Adrenal gland (tissue), 5 donors: ENCODE results near the gene CASP4.

Experiments
- CTCF ChIP-seq, 6 experiments: fragments of 450-650 bp in 4 of 6; fragments of 200-600 bp in 2 of 6; sonication (generic) in 1 of 6; IDR thresholded peaks; 1 replicate in 5 of 6; 2 replicates in 1 of 6; pipeline versions ENCODE4 v1.5.1 to v1.8.0; 2016 to 2021; ENCODE audit warnings: antibody characterized with exemption in 6 of 6, mild to moderate bottlenecking in 2 of 6, moderate library complexity in 1 of 6
- POLR2A ChIP-seq, 2 donors: fragments of 450-650 bp; IDR thresholded peaks; one replicate each; pipeline ENCODE4 v1.6.1; 2017; ENCODE audit warnings: antibody characterized with exemption in 2 of 2, mild to moderate bottlenecking in 2 of 2, moderate library complexity in 1 of 2
- donor health status: DM: no; HTN: no; CAD: no.

GRCh38 chr11:104999721-105000120, 31.3 kb upstream of the CASP4 start:
- TF ChIP-seq CTCF (IDR thresholded peaks at IDR 0.05) = no peak
- TF ChIP-seq POLR2A (IDR thresholded peaks at IDR 0.05) = no peak
